Measurements from ENCODE around the gene CCHCR1.
"Not testable (repeated sequence)": the region's sequence is repeated elsewhere in the genome, so short reads cannot be mapped to it uniquely, and the experiment has no call there.

CCHCR1 gene

GRCh38 chr6:31195308-31195979 lies 37.8 kb upstream of the CCHCR1 start:
- 96% methylated on average over 41 of the region's 41 CpGs for WGBS
- H3K4me1 ChIP-seq (ENCODE audit: insufficient read depth, low read length); H3K9ac ChIP-seq (ENCODE audit: low read depth, low read length); H3K36me3 ChIP-seq (ENCODE audit: insufficient read depth, low read length); H3K27ac ChIP-seq (ENCODE audit: low read depth, low read length); H3K27me3 ChIP-seq (ENCODE audit: insufficient read depth, low read length); H3K4me3 ChIP-seq (ENCODE audit: low read length); H3K9me3 ChIP-seq (ENCODE audit: insufficient read depth, low read depth, low read length): not testable (repeated sequence)

DNA sequence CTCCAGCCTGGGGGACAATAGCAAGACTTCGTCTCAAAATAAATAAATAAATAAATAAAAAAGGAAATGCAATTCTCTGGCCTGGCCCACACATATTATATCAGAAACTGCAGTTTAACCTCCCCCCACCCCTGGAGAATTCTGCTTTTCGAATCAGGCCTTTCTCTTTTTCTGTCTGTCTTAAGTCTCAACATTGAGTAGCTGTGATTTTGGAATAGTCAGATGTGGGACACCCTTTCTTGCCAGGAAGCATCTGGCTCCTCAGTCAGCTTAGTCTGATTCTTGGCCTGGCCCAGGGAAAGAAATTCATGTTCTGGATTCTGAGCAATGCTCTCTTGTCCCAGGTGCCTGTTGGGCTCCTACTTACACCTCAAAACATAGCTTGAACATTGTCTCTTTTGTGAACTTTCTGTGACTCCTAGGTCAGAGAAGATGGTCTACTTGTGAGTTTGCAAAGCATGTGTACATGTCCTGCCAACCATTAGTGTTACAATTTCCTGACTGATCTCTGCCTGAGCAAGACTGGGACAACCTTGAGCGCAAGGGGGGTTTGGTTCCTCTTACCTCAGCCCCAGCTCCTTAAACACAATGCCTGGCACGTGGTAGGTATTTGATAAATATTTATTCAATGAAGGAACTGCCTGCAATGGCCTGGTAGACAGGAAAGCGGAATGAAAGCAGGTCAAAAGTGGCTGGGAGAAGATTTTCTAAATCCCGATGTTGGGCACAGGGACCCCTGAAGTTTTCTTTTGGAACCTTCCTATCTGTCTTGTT lies 36.6 kb upstream of the CCHCR1 start:
- 90% methylated on average over 5 of the region's 6 CpGs for WGBS
- no peaks in the 10 kb centered on the region; the same call in 1 of the 2 replicates for H3K9me3 ChIP-seq (ENCODE audit: insufficient read depth, low read depth, low read length)
- no peak overlapping the region for H3K9ac ChIP-seq (ENCODE audit: low read depth, low read length)
- H3K4me1 ChIP-seq (ENCODE audit: insufficient read depth, low read length) = no peaks in the 10 kb centered on the region
- H3K27ac ChIP-seq (ENCODE audit: low read depth, low read length) = no peak overlapping the region
- H3K36me3 ChIP-seq (ENCODE audit: insufficient read depth, low read length) = no peaks in the 10 kb centered on the region
- H3K27me3 ChIP-seq (ENCODE audit: insufficient read depth, low read length) = no peaks in the 10 kb centered on the region
- no peak overlapping the region for H3K4me3 ChIP-seq (ENCODE audit: low read length)

DNA sequence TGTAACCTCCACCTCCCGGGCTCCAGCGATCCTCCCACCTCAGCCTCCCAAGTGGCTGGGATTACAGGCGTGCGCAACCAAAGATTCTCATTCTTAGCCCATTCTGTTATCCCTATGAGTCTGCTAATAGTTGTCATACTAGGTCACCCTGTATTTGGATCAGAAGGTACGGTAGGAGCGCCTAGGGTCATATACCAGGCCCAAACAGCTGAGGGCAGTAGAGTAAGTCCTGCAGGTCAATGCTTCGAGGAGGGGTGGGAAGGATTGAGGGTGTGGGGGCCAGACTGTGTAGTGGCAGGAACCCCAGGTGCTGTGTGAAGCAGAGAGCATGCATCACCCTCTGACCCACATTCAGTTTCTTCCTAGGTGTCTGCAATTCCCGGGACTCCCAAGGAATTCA lies 35.6 kb upstream of the CCHCR1 start:
- H3K36me3 ChIP-seq (ENCODE audit: insufficient read depth, low read length) = no peaks in the 10 kb centered on the region
- H3K4me3 ChIP-seq (ENCODE audit: low read length) = no peak overlapping the region
- no peaks in the 10 kb centered on the region for H3K4me1 ChIP-seq (ENCODE audit: insufficient read depth, low read length)
- no peak overlapping the region for H3K27ac ChIP-seq (ENCODE audit: low read depth, low read length)
- no peak overlapping the region for H3K9ac ChIP-seq (ENCODE audit: low read depth, low read length)
- H3K27me3 ChIP-seq (ENCODE audit: insufficient read depth, low read length) = no peaks in the 10 kb centered on the region
- no peaks in the 10 kb centered on the region; the same call in 1 of the 2 replicates for H3K9me3 ChIP-seq (ENCODE audit: insufficient read depth, low read depth, low read length)
- 85% methylated on average over 8 of the region's 8 CpGs for WGBS

DNA sequence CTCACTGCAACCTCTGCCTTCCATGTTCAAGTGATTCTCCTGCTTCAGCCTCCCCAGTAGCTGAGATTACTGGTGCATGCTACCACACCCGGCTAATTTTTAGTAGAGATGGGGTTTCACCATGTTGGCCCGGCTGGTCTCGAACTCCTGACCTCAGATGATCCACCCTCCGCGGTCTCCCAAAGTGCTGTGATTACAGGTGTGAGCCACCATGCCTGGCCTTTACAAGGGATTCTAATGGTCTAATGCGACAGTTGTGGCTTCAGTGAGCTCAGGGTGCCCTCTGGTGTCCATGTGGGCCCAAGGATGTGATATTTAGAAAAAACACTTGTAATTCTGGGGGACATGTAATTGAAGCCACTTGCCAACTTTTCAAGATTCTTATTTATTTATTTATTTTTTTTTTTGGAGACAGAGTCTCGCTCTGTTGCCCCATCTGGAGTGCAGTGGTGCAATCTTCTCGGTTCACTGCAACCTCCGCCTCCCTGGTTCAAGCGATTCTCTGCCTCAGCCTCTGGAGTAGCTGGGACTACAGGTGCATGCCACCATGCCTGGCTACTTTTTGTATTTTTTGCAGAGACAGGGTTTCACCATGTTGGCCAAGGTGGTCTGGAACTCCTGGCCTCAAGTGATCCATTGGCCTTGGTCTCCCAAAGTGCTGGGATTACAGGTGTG lies 35.0 kb upstream of the CCHCR1 start:
- H3K4me3 ChIP-seq (ENCODE audit: low read length); H3K9ac ChIP-seq (ENCODE audit: low read depth, low read length); H3K9me3 ChIP-seq (ENCODE audit: insufficient read depth, low read depth, low read length); H3K27ac ChIP-seq (ENCODE audit: low read depth, low read length); H3K27me3 ChIP-seq (ENCODE audit: insufficient read depth, low read length); H3K4me1 ChIP-seq (ENCODE audit: insufficient read depth, low read length); H3K36me3 ChIP-seq (ENCODE audit: insufficient read depth, low read length): not testable (repeated sequence)
- WGBS = 75% methylated on average over 10 of the region's 10 CpGs

DNA sequence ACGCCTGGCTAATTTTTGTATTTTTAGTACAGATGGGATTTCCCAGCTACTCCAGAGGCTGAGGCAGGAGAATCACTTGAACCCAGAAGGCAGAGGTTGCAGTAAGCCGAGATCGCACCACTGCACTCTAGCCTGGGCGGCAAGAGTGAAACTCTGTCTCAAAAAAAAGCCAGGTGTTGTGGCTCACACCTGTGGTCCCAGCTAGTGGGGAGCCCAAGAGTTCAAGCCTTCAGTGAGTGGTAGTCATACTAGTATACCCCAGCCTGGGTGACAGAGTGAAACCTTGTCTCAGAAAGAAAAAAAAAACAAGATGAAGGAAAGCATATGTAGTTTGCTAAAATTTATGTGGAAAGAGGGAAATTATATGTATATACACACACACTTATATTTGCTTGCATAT lies 32.9 kb upstream of the CCHCR1 start:
- Histone ChIP-seq H3K4me1 (ENCODE audit: insufficient read depth, low read length) (no peaks in the 10 kb centered on the region), H3K36me3 (ENCODE audit: insufficient read depth, low read length) (no peaks in the 10 kb centered on the region), H3K4me3 (ENCODE audit: low read length) (no peak overlapping the region), H3K9me3 (ENCODE audit: insufficient read depth, low read depth, low read length) (no peaks in the 10 kb centered on the region), H3K27me3 (ENCODE audit: insufficient read depth, low read length) (no peaks in the 10 kb centered on the region), H3K27ac (ENCODE audit: low read depth, low read length) (no peak overlapping the region), H3K9ac (ENCODE audit: low read depth, low read length) (no peak overlapping the region)
- 93% methylated on average over 4 of the region's 4 CpGs for whole genome bisulfite sequencing

DNA sequence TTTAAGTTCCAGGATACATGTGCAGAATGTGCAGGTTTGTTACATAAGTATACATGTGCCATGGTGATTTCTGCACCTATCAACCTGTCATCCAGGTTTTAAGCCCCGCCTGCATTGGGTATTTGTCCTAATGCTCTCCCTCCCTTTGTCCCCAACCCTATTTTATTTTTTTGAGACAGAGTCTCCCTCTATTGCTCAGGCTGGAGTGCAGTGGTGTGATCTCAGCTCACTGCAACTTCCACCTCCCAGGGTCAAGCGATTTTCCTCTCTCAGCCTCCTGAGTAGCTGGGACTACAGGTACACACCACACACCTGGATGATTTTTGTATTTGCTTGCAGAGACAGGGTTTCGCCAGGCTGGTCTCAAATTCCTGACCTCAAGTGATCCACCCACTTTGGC lies 31.6 kb upstream of the CCHCR1 start:
- not testable (repeated sequence) for H3K4me1 ChIP-seq (ENCODE audit: insufficient read depth, low read length); H3K4me3 ChIP-seq (ENCODE audit: low read length); H3K27ac ChIP-seq (ENCODE audit: low read depth, low read length); H3K9me3 ChIP-seq (ENCODE audit: insufficient read depth, low read depth, low read length); H3K9ac ChIP-seq (ENCODE audit: low read depth, low read length); H3K36me3 ChIP-seq (ENCODE audit: insufficient read depth, low read length); H3K27me3 ChIP-seq (ENCODE audit: insufficient read depth, low read length)
- 80% methylated on average over 3 of the region's 3 CpGs for WGBS

- no peak overlapping the region for H3K27ac ChIP-seq (ENCODE audit: low read depth, low read length)
Measured at GRCh38 chr6:31187780-31188194, 30.2 kb upstream of the CCHCR1 start.

GRCh38 chr6:31186052-31186734 lies 28.6 kb upstream of the CCHCR1 start:
- Histone ChIP-seq H3K9me3 (ENCODE audit: insufficient read depth, low read depth, low read length) (no peaks in the 10 kb centered on the region), H3K9ac (ENCODE audit: low read depth, low read length) (no peak overlapping the region), H3K27me3 (ENCODE audit: insufficient read depth, low read length) (no peaks in the 10 kb centered on the region), H3K36me3 (ENCODE audit: insufficient read depth, low read length) (no peaks in the 10 kb centered on the region), H3K27ac (ENCODE audit: low read depth, low read length) (no peak overlapping the region), H3K4me1 (ENCODE audit: insufficient read depth, low read length) (peaks cover 5% of the 10 kb centered on the region), H3K4me3 (ENCODE audit: low read length) (no peak overlapping the region)
- WGBS = 91% methylated on average over 24 of the region's 24 CpGs

More at GRCh38 chr6:31187780-31188194, 30.2 kb upstream of the CCHCR1 start:
- 90% methylated on average over 5 of the region's 5 CpGs for WGBS
- peaks cover 5% of the 10 kb centered on the region for H3K4me1 ChIP-seq (ENCODE audit: insufficient read depth, low read length)
- H3K9ac ChIP-seq (ENCODE audit: low read depth, low read length) = no peak overlapping the region
- H3K36me3 ChIP-seq (ENCODE audit: insufficient read depth, low read length) = no peaks in the 10 kb centered on the region
- H3K27me3 ChIP-seq (ENCODE audit: insufficient read depth, low read length) = no peaks in the 10 kb centered on the region
- H3K9me3 ChIP-seq (ENCODE audit: insufficient read depth, low read depth, low read length) = no peaks in the 10 kb centered on the region
- H3K4me3 ChIP-seq (ENCODE audit: low read length) = no peak overlapping the region

- H3K4me1 ChIP-seq (ENCODE audit: insufficient read depth, low read length); H3K36me3 ChIP-seq (ENCODE audit: insufficient read depth, low read length); H3K4me3 ChIP-seq (ENCODE audit: low read length); H3K27ac ChIP-seq (ENCODE audit: low read depth, low read length); H3K27me3 ChIP-seq (ENCODE audit: insufficient read depth, low read length); H3K9ac ChIP-seq (ENCODE audit: low read depth, low read length); H3K9me3 ChIP-seq (ENCODE audit: insufficient read depth, low read depth, low read length): not testable (repeated sequence)
- WGBS = 93% methylated on average over 4 of the region's 4 CpGs
Measured at GRCh38 chr6:31185695-31186051, 28.1 kb upstream of the CCHCR1 start.

- WGBS = 63% methylated on average over 6 of the region's 6 CpGs
- H3K27ac ChIP-seq (ENCODE audit: low read depth, low read length); H3K9me3 ChIP-seq (ENCODE audit: insufficient read depth, low read depth, low read length); H3K4me1 ChIP-seq (ENCODE audit: insufficient read depth, low read length); H3K36me3 ChIP-seq (ENCODE audit: insufficient read depth, low read length); H3K27me3 ChIP-seq (ENCODE audit: insufficient read depth, low read length); H3K9ac ChIP-seq (ENCODE audit: low read depth, low read length); H3K4me3 ChIP-seq (ENCODE audit: low read length): not testable (repeated sequence)
Measured at GRCh38 chr6:31183859-31184258, 26.3 kb upstream of the CCHCR1 start.

GRCh38 chr6:31183287-31183686 lies 25.7 kb upstream of the CCHCR1 start:
- H3K27ac ChIP-seq (ENCODE audit: low read depth, low read length); H3K4me3 ChIP-seq (ENCODE audit: low read length); H3K9ac ChIP-seq (ENCODE audit: low read depth, low read length); H3K36me3 ChIP-seq (ENCODE audit: insufficient read depth, low read length); H3K27me3 ChIP-seq (ENCODE audit: insufficient read depth, low read length); H3K9me3 ChIP-seq (ENCODE audit: insufficient read depth, low read depth, low read length): not testable (repeated sequence)
- peaks cover 10% of the 10 kb centered on the region for H3K4me1 ChIP-seq (ENCODE audit: insufficient read depth, low read length)
- 86% methylated on average over 1 of the region's 2 CpGs for WGBS

All from HUES64 (cell line).